ENCODE data around the gene NCKAP5L.

NCKAP5L gene

DNA sequence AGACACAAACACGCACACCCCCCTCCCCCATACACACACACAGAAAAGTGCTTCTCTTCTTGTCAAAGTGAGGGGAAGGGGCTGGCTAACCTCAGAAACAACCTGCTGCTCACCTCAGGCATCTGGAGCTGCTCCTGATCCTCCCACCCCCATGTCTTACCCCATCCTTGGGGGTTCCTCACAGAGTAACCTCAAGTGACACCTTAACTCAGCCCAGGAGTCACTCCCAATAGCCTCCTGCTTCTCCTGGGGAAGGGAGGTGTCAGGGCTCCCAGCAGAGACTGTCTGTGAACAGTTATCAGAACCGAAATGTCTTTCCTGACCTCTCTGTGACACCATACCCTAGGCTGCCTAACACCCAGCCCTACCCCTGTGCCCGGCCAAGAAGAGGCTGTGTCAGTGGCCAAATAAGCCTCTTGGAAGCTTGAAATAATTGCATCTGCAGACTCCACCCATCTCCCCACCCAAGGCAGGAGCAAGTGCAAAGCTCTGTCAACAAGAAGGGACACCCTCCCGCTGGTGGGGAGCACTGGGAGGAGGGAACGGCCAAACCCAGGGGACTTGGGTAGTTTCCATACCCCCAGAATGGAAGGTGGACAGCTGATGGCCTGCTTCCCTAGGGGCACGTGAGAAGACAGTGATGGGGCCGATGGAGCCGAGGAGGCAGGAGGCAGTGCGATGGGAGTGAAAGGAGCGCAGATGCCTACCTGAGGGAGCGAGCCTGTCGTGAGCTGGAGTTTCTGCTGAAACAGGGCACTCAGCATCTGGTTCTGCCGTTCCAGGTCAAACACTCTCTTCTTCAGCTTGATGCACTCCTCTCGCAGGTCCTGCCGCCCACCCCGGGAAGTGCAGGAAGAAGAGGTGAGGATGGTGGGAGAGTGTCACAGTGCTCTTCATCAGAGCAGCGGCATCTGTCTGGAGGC, 26.8 kb downstream of the NCKAP5L start:
- H3K4me1 ChIP-seq (ENCODE audit: low read length) = peaks cover 8% of the 10 kb centered on the region
- H3K4me3 ChIP-seq (ENCODE audit: low read length) = no peak overlapping the region
- TF ChIP-seq, protein P1, sequence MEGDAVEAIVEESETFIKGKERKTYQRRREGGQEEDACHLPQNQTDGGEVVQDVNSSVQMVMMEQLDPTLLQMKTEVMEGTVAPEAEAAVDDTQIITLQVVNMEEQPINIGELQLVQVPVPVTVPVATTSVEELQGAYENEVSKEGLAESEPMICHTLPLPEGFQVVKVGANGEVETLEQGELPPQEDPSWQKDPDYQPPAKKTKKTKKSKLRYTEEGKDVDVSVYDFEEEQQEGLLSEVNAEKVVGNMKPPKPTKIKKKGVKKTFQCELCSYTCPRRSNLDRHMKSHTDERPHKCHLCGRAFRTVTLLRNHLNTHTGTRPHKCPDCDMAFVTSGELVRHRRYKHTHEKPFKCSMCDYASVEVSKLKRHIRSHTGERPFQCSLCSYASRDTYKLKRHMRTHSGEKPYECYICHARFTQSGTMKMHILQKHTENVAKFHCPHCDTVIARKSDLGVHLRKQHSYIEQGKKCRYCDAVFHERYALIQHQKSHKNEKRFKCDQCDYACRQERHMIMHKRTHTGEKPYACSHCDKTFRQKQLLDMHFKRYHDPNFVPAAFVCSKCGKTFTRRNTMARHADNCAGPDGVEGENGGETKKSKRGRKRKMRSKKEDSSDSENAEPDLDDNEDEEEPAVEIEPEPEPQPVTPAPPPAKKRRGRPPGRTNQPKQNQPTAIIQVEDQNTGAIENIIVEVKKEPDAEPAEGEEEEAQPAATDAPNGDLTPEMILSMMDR (IDR thresholded peaks at IDR 0.05; ENCODE audit: low read depth, low read length) = no peak
- TF ChIP-seq EZH2phosphoT487 (IDR thresholded peaks at IDR 0.05; ENCODE audit: low read depth) = no peak
- no peaks in the 10 kb centered on the region for H3K9me3 ChIP-seq (ENCODE audit: insufficient read depth, low read length)
- no peaks in the 10 kb centered on the region for H3K36me3 ChIP-seq (replicated peaks; ENCODE audit: low read depth, low read length)
- H2AFZ ChIP-seq (ENCODE audit: low read depth, low read length) = no peak overlapping the region
- H4K20me1 ChIP-seq (ENCODE audit: insufficient read depth, low read length) = no peaks in the 10 kb centered on the region
- no peaks in the 10 kb centered on the region for H3K27me3 ChIP-seq (ENCODE audit: low read depth, low read length)
- H3K79me2 ChIP-seq (ENCODE audit: low read length) = no peaks in the 10 kb centered on the region
- H3K4me2 ChIP-seq (ENCODE audit: low read length) = no peak overlapping the region
- no peak overlapping the region for H3K9ac ChIP-seq (ENCODE audit: low read length)
- H3K27ac ChIP-seq (ENCODE audit: low read length) = no peak overlapping the region

DNA sequence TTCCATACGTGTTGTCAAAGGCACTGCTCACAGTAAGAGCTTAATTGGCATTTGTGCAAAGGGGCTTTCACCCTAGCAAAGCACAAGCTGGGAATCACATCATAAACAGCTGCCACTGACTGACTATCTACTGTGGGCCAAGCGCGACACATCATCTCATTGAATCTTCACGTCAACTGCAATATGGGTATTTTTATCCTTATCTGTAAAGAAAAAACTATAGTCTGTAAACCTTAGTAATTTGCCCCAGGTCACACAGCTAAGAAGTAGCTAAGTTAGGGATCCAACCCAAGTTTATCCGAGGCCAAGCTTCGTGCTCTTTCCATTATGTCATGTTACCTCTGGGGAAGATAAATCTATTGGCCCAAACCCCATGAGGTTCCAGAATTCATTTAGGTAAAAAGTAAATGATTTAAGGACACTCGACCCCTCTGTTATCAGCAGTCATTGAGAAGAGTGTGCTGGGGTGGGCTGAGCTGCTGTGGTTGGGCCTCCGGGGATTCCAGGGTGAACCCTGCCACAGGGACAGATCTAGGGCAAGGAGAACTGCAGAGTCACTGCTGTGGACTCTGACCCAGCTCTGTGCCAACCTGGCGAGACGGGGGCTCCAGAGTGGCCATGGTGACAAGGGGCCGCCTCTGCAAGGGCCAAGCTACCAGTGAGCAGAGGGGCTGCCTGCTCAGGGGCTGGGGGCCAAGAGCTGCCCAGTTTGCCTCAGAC, 27.6 kb downstream of the NCKAP5L start:
- H3K27ac ChIP-seq (ENCODE audit: low read length) = no peak overlapping the region
- peaks cover 8% of the 10 kb centered on the region for H3K4me1 ChIP-seq (ENCODE audit: low read length)
- TF ChIP-seq, protein P1 (IDR thresholded peaks at IDR 0.05; ENCODE audit: low read depth, low read length) = no peak
- TF ChIP-seq EZH2phosphoT487 (IDR thresholded peaks at IDR 0.05; ENCODE audit: low read depth) = no peak
- no peaks in the 10 kb centered on the region for H3K27me3 ChIP-seq (ENCODE audit: low read depth, low read length)
- no peaks in the 10 kb centered on the region for H3K79me2 ChIP-seq (ENCODE audit: low read length)
- H4K20me1 ChIP-seq (ENCODE audit: insufficient read depth, low read length) = no peaks in the 10 kb centered on the region
- H3K4me2 ChIP-seq (ENCODE audit: low read length) = no peak overlapping the region
- H3K9ac ChIP-seq (ENCODE audit: low read length) = no peak overlapping the region
- no peaks in the 10 kb centered on the region for H3K36me3 ChIP-seq (replicated peaks; ENCODE audit: low read depth, low read length)
- H3K9me3 ChIP-seq (ENCODE audit: insufficient read depth, low read length) = no peaks in the 10 kb centered on the region
- H3K4me3 ChIP-seq (ENCODE audit: low read length) = no peak overlapping the region
- H2AFZ ChIP-seq (ENCODE audit: low read depth, low read length) = no peak overlapping the region

DNA sequence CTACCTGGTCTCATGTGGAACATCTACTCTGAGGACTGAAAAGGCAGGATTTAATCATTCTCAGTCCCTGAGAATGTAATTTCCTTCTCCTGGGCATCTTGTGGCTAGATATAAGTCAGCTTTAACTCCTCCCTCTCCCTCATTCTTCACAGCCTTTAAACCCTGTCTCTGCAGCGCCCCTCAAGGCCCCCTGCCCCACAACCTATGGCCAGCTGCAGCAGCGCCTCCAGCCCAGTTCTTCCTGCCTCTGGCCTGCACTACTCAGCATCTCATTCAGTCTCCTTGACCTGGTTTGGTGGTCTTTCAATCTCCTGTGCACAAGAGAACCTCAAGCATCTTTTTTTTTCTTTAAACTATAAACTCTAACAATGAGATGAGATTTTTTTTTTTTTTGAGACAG, 29.3 kb downstream of the NCKAP5L start:
- H3K79me2 ChIP-seq (ENCODE audit: low read length) = no peaks in the 10 kb centered on the region
- peaks cover 1% of the 10 kb centered on the region for H3K4me1 ChIP-seq (ENCODE audit: low read length)
- H4K20me1 ChIP-seq (ENCODE audit: insufficient read depth, low read length) = no peaks in the 10 kb centered on the region
- H3K9ac ChIP-seq (ENCODE audit: low read length) = no peak overlapping the region
- H3K27me3 ChIP-seq (ENCODE audit: low read depth, low read length) = no peaks in the 10 kb centered on the region
- no peaks in the 10 kb centered on the region for H3K36me3 ChIP-seq (replicated peaks; ENCODE audit: low read depth, low read length)
- TF ChIP-seq, protein P1 (IDR thresholded peaks at IDR 0.05; ENCODE audit: low read depth, low read length) = no peak
- no peak for TF ChIP-seq EZH2phosphoT487 (IDR thresholded peaks at IDR 0.05; ENCODE audit: low read depth)
- no peak overlapping the region for H3K27ac ChIP-seq (ENCODE audit: low read length)
- H2AFZ ChIP-seq (ENCODE audit: low read depth, low read length) = no peak overlapping the region
- H3K4me2 ChIP-seq (ENCODE audit: low read length) = no peak overlapping the region
- no peaks in the 10 kb centered on the region for H3K9me3 ChIP-seq (ENCODE audit: insufficient read depth, low read length)
- H3K4me3 ChIP-seq (ENCODE audit: low read length) = no peak overlapping the region

DNA sequence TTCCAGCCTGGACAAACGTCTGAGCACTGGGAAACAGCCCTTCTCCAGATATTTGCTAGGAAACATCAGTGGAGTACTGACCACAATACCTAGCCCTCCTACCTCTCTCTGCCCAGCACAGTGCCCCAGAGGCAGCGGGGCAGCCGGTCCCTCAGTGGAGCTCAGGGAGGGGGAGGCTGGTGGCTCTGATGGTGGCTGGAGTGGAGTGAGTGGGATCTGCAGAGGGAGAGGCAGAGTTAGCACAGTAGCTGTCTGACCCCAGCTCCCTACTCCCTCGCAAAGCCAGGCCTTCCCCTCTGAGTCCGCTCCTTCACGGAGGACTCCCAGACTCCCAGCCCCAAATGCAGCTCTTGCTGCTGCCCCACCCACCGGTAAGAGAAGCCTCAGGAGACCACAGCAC, 30.0 kb downstream of the NCKAP5L start:
- H3K4me3 ChIP-seq (ENCODE audit: low read length) = no peak overlapping the region
- no peak overlapping the region for H3K27ac ChIP-seq (ENCODE audit: low read length)
- TF ChIP-seq, protein P1 (IDR thresholded peaks at IDR 0.05; ENCODE audit: low read depth, low read length) = no peak
- no peaks in the 10 kb centered on the region for H3K9me3 ChIP-seq (ENCODE audit: insufficient read depth, low read length)
- H3K79me2 ChIP-seq (ENCODE audit: low read length) = no peaks in the 10 kb centered on the region
- H3K4me1 ChIP-seq (ENCODE audit: low read length) = no peaks in the 10 kb centered on the region
- H3K27me3 ChIP-seq (ENCODE audit: low read depth, low read length) = no peaks in the 10 kb centered on the region
- H2AFZ ChIP-seq (ENCODE audit: low read depth, low read length) = no peak overlapping the region
- no peak overlapping the region for H3K9ac ChIP-seq (ENCODE audit: low read length)
- no peak overlapping the region for H3K4me2 ChIP-seq (ENCODE audit: low read length)
- H3K36me3 ChIP-seq (replicated peaks; ENCODE audit: low read depth, low read length) = no peaks in the 10 kb centered on the region
- no peaks in the 10 kb centered on the region for H4K20me1 ChIP-seq (ENCODE audit: insufficient read depth, low read length)
